ENCODE data around the gene CALD1.

GRCh38 chr7:134779741-134780065 is 269 bp downstream of the CALD1 start:
- no peak for TF ChIP-seq POLR2A (IDR thresholded peaks at IDR 0.05)
- TF ChIP-seq CTCF (IDR thresholded peaks at IDR 0.05): no peak
- no peak for TF ChIP-seq POLR2AphosphoS5 (IDR thresholded peaks at IDR 0.05)

Data from prostate gland (tissue), 2 donors.